Pancreas (tissue), 10 donors: ENCODE measurements around the gene DOP1A. TPM values are rescaled to one million over a fixed set of nuclear protein-coding genes. Genes with fewer than 3 reads are reported as not detected.

Experiments
- ATAC-seq, 4 donors: fragments of 200-7000 bp; cut with Tn5 transposase; one replicate each; pipeline versions ENCODE4 v1.8.0 to v1.9.1; 2020; ENCODE audit warnings: mild to moderate bottlenecking in 4 of 4, moderate library complexity in 4 of 4
- DNase-seq, 6 donors: peaks; one replicate each; pipeline ENCODE4 v3.0.0-alpha.2; 2020
- FAIRE-seq: peaks from 2 replicates; lab custom pipeline; 2012; peaks lifted over from hg19 to GRCh38; lab: Jason Lieb, UNC
- H3K27ac ChIP-seq, 4 donors: fragments of 200-600 bp; sonication (generic); 1 replicate in 3 of 4; 2 replicates in 1 of 4; pipeline versions ENCODE4 v1.5.0 to v1.8.0; 2020
- H3K27me3 ChIP-seq, 4 donors: fragments of 200-600 bp; one replicate each; pipeline ENCODE4 v1.8.0; 2021
- H3K36me3 ChIP-seq, 3 donors: fragments of 200-600 bp; sonication (generic) in 1 of 3; one replicate each; pipeline versions ENCODE4 v1.5.0 to v1.8.0; 2020 to 2021
- H3K4me1 ChIP-seq, 3 donors: fragments of 200-600 bp; one replicate each; pipeline ENCODE4 v1.8.0; 2021
- H3K4me3 ChIP-seq, 4 donors: fragments of 200-600 bp; sonication (generic) in 2 of 4; one replicate each; pipeline versions ENCODE4 v1.5.0 to v1.8.0; 2020 to 2021
- H3K9me3 ChIP-seq, 4 donors: fragments of 200-600 bp; one replicate each; pipeline ENCODE4 v1.8.0; 2021
- CTCF ChIP-seq, 4 donors: fragments of 200-600 bp; sonication (generic) in 3 of 4; IDR thresholded peaks; one replicate each; pipeline versions ENCODE4 v1.5.0 to v1.8.0; 2021; ENCODE audit warnings: antibody characterized with exemption in 4 of 4
- WGBS, 2 donors: extraction: QIAGEN DNeasy Blood & Tissue Kit; methylation state at CpG; one replicate each; pipeline ENCODE4 v1.1.7; 2013; 5-methylcytosine and 5-hydroxymethylcytosine counted together
- intact Hi-C, 3 donors: fragments of 100-400 bp; cut with DNase I; formaldehyde crosslinking; loops; one replicate each; pipeline versions ENCODE4 v1.11.1 to v1.14.2; 2022
- polyA plus RNA-seq, 2 donors: library from polyadenylated mRNA; stranded (reverse); fragments of 200-250 nt; gene quantifications; one replicate each; pipeline ENCODE4 v1.2.3, GENCODE V29; 2013
- total RNA-seq, 6 donors: library from RNA; stranded (reverse); fragmentation: NEBNext Ultra II Directional in 4 of 6; extraction: Animal tissue kit (Norgen Biotek cat#: 25700) in 4 of 6; gene quantifications; one replicate each; pipeline versions ENCODE4 v1.2.1 to v1.2.4, GENCODE V29; 2021 to 2023
- donor health status: healthy with polysubstance abuse.
- donor health status: DM: no; HTN: no; CAD: no; lungs with moderate emphysema.
- donor health status: DM: no; HTN: no; CAD: no.
- donor health status: control.
- donor health status: control.
- donor health status: Bipolar disorder and iron deficiency.
- donor health status: DM: yes; HTN: yes; CAD: no.
- donor health status: DM: no; HTN: no; CAD: no.
- donor health status: DM: no; HTN: no; CAD: no.
- donor health status: DM: yes; HTN: yes; CAD: no.

The DOP1A gene, protein sequence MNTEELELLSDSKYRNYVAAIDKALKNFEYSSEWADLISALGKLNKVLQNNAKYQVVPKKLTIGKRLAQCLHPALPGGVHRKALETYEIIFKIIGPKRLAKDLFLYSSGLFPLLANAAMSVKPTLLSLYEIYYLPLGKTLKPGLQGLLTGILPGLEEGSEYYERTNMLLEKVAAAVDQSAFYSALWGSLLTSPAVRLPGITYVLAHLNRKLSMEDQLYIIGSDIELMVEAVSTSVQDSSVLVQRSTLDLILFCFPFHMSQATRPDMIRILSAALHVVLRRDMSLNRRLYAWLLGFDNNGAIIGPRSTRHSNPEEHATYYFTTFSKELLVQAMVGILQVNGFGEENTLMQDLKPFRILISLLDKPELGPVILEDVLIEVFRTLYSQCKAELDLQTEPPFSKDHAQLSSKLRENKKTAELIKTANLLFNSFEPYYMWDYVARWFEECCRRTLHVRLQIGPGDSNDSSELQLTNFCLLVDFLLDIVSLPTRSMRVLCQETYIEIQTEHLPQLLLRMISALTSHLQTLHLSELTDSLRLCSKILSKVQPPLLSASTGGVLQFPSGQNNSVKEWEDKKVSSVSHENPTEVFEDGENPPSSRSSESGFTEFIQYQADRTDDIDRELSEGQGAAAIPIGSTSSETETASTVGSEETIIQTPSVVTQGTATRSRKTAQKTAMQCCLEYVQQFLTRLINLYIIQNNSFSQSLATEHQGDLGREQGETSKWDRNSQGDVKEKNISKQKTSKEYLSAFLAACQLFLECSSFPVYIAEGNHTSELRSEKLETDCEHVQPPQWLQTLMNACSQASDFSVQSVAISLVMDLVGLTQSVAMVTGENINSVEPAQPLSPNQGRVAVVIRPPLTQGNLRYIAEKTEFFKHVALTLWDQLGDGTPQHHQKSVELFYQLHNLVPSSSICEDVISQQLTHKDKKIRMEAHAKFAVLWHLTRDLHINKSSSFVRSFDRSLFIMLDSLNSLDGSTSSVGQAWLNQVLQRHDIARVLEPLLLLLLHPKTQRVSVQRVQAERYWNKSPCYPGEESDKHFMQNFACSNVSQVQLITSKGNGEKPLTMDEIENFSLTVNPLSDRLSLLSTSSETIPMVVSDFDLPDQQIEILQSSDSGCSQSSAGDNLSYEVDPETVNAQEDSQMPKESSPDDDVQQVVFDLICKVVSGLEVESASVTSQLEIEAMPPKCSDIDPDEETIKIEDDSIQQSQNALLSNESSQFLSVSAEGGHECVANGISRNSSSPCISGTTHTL (N-terminal part only)
- 10 to 100 TPM in 3 of 6 donors, 1 to 10 TPM in 3; 8.3 to 16.1 (median 10.5) TPM for total RNA-seq
- polyA plus RNA-seq, result 10 to 100 TPM in 1 of 2 donors, 1 to 10 TPM in 1; 5.9 to 12.3 TPM

DNA sequence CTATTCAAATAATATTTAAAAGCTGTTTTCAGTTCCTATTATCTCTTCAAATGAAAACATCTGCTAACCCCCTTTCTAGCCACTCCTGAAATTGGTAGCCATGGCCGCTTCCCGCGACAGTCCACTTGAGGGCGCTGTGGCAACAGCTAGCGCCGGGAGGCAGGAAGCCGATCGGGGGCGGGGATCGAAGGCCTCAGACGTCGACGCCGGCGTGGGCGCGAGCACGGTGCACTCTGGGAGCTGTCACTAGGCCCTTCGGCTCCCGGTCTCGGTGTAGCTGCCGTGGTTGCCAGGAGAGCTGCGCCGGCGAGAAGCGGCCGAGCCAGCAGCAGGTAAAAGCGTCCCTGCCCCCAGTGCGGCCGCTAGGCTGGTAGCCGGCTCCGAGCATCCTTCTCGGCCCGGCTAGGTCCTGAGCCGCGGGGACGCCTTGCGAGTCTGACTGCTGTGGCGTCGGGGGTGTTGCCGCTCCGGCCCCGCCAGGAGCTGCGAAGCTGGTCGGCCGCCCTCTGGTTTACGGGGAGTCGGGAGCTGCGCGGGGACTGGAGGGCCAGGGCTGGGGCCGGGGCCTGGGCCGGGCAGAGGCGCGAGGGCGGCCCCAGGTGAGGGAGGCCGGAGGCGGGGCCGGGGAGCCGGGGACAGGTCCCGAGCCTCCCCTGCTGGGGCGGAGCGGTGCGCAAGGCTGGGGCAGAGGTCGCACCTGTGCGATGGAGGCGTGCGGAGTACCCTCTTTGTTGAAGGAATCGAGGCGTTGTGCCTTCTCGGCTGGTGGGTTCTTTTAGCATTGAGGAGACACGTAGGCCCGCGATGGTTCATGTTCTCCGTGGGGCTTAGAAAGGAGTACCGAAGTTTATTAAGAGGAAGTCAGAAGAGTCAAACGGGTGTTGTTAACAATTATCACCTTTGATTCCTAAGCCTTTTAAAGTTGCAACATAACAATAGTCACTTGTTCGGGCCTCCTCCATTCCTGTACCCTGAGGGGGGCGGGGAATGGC, at the start of gene DOP1A:
DOP1A (plus strand) TSS at position 224 of the 992 bp plus-strand sequence. CDS start 29,307 bp downstream, outside the sequence.
- Histone ChIP-seq H3K9me3 (no peaks in the 10 kb centered on the region), H3K4me1 (peaks cover 10 to 50% (median 42%) of the 10 kb centered on the region in 3 donors), H3K4me3 (peak within 1 kb of the TSS; percentile 63 to 85 (median 74)), H3K27ac (peak within 1 kb of the TSS; percentile 77 to 92 (median 88)), H3K36me3 (no peaks in the 10 kb centered on the region), H3K27me3 (no peaks in the 10 kb centered on the region)
- DNase-seq (peak; percentile 95 to 98 (median 97)), FAIRE-seq (peak; percentile 90), ATAC-seq (peak; percentile 89 to 94 (median 94))
- 0% methylated on average over 74 to 78 of the region's 78 CpGs for WGBS, 2 donors
- intact Hi-C loops, result loop anchor here in 1 of 3 donors (10.0 kb wide), 2 partner anchors 147 to 447 kb away; partner anchors contain the start of gene PRSS35
- TF ChIP-seq CTCF (IDR thresholded peaks at IDR 0.05), result peak; percentile 92 to 99 (median 96)

DNA sequence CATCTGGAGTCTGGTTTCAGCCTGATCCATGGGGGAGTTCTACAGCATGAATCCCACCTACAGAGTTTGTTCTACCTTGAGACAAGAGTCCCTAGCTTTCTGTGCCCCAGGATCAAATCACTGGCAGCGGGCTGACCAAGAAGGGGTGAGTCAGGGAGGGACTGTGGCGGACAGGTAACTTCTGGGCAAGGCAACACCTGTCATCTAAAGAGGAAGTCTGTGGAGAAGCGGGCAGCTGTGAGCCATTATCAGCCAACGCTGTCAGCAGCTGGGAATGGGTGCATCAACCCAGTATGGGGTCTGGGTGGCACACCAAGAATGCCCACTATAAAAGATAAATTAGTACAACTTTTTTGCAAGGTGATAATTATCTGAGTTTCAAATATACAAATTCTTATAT, 47.7 kb upstream of the DOP1A start:
- no peak for TF ChIP-seq CTCF (IDR thresholded peaks at IDR 0.05)
- no peaks in the 10 kb centered on the region for H3K9me3 ChIP-seq
- no peak for FAIRE-seq

GRCh38 chr6:83031689-83032088, 35.8 kb upstream of the DOP1A start:
- Histone ChIP-seq H3K36me3 (peaks cover 0 to 6% (median 0%) of the 10 kb centered on the region in 3 donors), H3K27ac (no peak overlapping the region), H3K4me1 (no peaks in the 10 kb centered on the region), H3K27me3 (no peaks in the 10 kb centered on the region), H3K9me3 (no peaks in the 10 kb centered on the region), H3K4me3 (no peak overlapping the region)
- FAIRE-seq (no peak), ATAC-seq (no peak), DNase-seq (no peak)
- intact Hi-C loops, result no loop called here
- TF ChIP-seq CTCF (IDR thresholded peaks at IDR 0.05), result no peak
- 98 to 99% methylated on average over 6 of the region's 6 CpGs for WGBS, 2 donors

More for the DNA sequence above, 47.7 kb upstream of the DOP1A start:
- intact Hi-C loops, result no loop called here
- Histone ChIP-seq H3K36me3 (peaks cover 0 to 16% (median 4%) of the 10 kb centered on the region in 3 donors), H3K27ac (no peak overlapping the region), H3K4me3 (no peak overlapping the region), H3K4me1 (no peaks in the 10 kb centered on the region), H3K27me3 (no peaks in the 10 kb centered on the region)
- WGBS, 2 donors, result 92 to 95% methylated on average over 4 of the region's 4 CpGs
- ATAC-seq (no peak), DNase-seq (no peak)

DNA sequence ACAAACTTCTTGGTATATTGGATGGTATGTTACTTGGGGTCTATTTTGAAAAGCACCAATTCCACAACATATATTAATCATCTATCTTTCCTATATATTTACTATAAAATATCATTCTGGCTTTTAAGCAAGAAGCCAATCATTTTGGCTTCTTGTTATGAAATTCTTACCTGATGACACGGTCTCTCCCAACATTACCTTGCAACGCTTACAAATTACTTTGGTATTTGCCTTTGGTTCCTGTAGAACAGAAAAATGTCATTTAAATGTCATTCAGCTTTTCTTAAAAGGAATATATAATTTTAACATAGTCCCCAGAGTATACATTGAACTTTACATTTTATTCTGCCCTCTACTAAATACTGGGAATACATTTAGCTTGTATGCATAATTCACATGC, 29.2 kb upstream of the DOP1A start:
- Histone ChIP-seq H3K9me3 (no peaks in the 10 kb centered on the region), H3K36me3 (no peaks in the 10 kb centered on the region), H3K27ac (no peak overlapping the region), H3K4me3 (no peak overlapping the region), H3K27me3 (no peaks in the 10 kb centered on the region), H3K4me1 (no peaks in the 10 kb centered on the region)
- DNase-seq, result no peak
- intact Hi-C loops, result no loop called here
- no peak for ATAC-seq
- no peak for TF ChIP-seq CTCF (IDR thresholded peaks at IDR 0.05)
- FAIRE-seq, result no peak
- WGBS, 2 donors, result 96 to 99% methylated on average over 2 of the region's 2 CpGs
